DLD1 (cell line): ENCODE data around the gene HNRNPDL.
"Not testable (repeated sequence)": the region's sequence is repeated elsewhere in the genome, so short reads cannot be mapped to it uniquely, and the experiment has no call there.

Experiments used
- in situ Hi-C: cut with HindIII; loops from 2 replicates; pipeline ENCODE4 v1.10.0; 2017; ENCODE audit warnings: low sequenced_read_pairs

Gene HNRNPDL

GRCh38 chr4:82430193-82430963, at the start of gene HNRNPDL, which contains the start of gene ENOPH1:
TSS of gene HNRNPDL (minus strand) at chr4:82430462. CDS start at chr4:82429690, 772 bp downstream.
TSS of gene ENOPH1 (plus strand) at chr4:82430590. CDS start at chr4:82430830, 240 bp downstream.
- in situ Hi-C loops = no loop called here

- in situ Hi-C loops = no loop called here
Observed at GRCh38 chr4:82479562-82479961, 49.3 kb upstream of the HNRNPDL start.

GRCh38 chr4:82477469-82477868, 47.2 kb upstream of the HNRNPDL start:
- in situ Hi-C loops = not testable (repeated sequence)

GRCh38 chr4:82475931-82476330, 45.7 kb upstream of the HNRNPDL start:
- in situ Hi-C loops = not testable (repeated sequence)

GRCh38 chr4:82473621-82474164, 43.4 kb upstream of the HNRNPDL start:
- in situ Hi-C loops = no loop called here

- in situ Hi-C loops = not testable (repeated sequence)
Observed at GRCh38 chr4:82473080-82473479, 42.8 kb upstream of the HNRNPDL start.

- in situ Hi-C loops = no loop called here
Observed at GRCh38 chr4:82469791-82470345, 39.6 kb upstream of the HNRNPDL start.

- in situ Hi-C loops = no loop called here
Observed at GRCh38 chr4:82467471-82467870, 37.2 kb upstream of the HNRNPDL start.

- in situ Hi-C loops = no loop called here
Observed at GRCh38 chr4:82463221-82463620, 33.0 kb upstream of the HNRNPDL start.

- in situ Hi-C loops = no loop called here
Observed at GRCh38 chr4:82462415-82462831, 32.2 kb upstream of the HNRNPDL start.

GRCh38 chr4:82461710-82462109, 31.4 kb upstream of the HNRNPDL start:
- in situ Hi-C loops = no loop called here

- in situ Hi-C loops = no loop called here
Observed at GRCh38 chr4:82458729-82459128, 28.5 kb upstream of the HNRNPDL start.

GRCh38 chr4:82457266-82457665, 27.0 kb upstream of the HNRNPDL start:
- in situ Hi-C loops = no loop called here

- in situ Hi-C loops = no loop called here
Observed at GRCh38 chr4:82452026-82452425, 21.8 kb upstream of the HNRNPDL start.

GRCh38 chr4:82450966-82451755, 20.9 kb upstream of the HNRNPDL start:
- in situ Hi-C loops = no loop called here

GRCh38 chr4:82447886-82448285, 17.6 kb upstream of the HNRNPDL start:
- in situ Hi-C loops = no loop called here

GRCh38 chr4:82439088-82439487, 8.8 kb upstream of the HNRNPDL start:
- in situ Hi-C loops = no loop called here

GRCh38 chr4:82437285-82438005, 7.2 kb upstream of the HNRNPDL start:
- in situ Hi-C loops = no loop called here

GRCh38 chr4:82436780-82437179, 6.5 kb upstream of the HNRNPDL start:
- in situ Hi-C loops = no loop called here

GRCh38 chr4:82436130-82436529, 5.9 kb upstream of the HNRNPDL start:
- in situ Hi-C loops = no loop called here

GRCh38 chr4:82434949-82435348, 4.7 kb upstream of the HNRNPDL start:
- in situ Hi-C loops = no loop called here
